Measurements from ENCODE around the gene C3. TPM values are rescaled to one million over a fixed set of nuclear protein-coding genes. Genes with fewer than 3 reads are reported as not detected.
"Not testable (repeated sequence)": the region's sequence is repeated elsewhere in the genome, so short reads cannot be mapped to it uniquely, and the experiment has no call there.

The C3 gene
- polyA plus RNA-seq, 12 donors = 1.5 to 114 (median 5.4) TPM; not detected in 1

DNA sequence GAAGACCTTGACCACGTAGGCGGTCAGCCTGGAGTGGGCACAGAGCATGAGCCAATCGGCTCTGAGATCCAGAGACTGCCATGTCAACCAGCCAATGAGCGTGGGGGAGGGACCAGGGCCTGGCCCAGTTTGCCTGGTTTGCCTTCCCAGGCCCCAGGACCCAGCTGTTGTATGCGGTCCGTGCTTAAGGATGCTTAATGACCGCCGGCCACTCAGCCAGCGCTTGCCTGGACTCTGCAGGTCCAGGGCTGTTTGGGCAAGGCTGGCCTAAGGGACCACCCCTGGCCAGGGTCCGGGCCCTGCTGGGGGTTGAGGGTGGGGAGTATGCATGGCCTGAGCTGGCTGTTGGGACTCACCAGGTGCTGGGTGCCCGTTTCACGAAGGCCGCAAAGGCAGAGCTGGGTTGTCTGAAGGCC lies 27.4 kb downstream of the C3 start:
- DNase-seq = no peak

- DNase-seq = no peak
These were observed 28.4 kb downstream of the C3 start for GRCh38 chr19:6692027-6692426.

DNA sequence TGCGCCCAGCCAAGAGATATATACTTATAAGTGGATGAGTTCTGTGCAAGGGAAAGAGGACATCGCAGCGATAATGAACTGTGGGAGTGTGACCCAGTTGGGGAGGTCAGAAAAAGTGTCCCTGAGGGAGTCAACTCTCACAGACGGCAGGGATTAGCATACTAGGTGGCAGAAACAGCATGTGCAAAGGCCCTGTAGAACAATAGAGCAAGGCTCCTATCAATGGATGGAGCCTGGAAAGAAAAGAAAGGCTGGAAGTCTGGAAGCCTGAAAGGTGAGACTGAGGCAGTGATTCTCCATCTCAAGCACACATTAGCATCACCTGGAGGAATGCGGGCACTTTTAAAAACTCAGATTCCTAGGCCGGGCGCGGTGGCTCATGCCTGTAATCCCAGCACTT lies 29.1 kb downstream of the C3 start:
- no peak for DNase-seq

DNA sequence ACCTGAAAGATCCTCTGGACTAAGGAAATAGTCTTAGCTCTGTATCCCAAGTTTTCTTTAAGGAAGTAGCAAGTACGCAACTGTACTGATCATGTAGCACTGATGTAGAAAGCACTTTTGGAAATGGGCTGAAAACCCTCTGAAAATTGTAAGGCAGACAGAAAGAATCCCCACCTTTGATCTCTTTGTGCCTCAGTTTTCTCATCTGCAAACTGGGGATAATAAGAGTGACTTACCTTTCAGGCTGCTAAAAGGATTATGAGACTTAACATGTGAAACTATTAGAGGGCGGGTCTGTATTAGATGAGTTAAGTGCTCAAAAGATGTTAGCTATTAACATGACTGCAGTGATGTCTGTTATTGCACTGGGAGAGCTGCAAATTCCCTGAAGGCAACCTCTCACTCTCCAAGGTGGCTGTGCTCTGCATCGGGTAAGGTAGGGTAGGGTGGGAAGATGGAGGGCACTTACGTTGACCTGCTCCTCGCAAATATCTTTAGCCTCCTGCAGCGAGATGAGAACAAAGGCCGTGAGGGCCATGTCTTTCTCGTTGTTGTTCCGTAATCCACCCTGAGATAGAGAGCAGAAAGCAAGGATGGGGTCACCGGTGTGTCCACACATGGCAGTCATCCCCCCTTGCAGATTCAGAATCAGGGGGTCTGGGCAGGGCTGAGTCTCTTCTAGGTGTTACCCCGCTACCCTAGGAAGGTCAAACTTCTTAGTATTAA lies 30.1 kb downstream of the C3 start:
- DNase-seq = no peak

DNA sequence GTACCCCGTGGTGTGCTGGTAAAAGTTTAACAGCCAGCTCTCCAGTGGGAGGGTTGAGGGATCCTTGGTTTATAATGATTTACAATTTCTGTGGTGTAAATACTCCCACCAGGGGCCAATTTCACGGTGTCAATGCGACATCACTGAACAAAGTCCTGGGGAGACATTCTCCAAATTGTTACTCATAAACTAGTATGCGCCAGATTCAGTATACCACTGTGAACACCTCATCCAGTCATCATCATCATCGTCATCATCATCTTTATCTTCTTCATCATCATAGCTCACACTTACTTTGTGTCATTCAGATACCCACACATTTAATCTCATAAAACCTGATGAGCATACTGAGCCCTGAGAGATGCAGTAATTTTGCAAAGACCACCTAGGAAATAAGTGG lies 33.3 kb downstream of the C3 start:
- no peak for DNase-seq

- no peak for DNase-seq
These were observed 33.8 kb downstream of the C3 start for GRCh38 chr19:6686628-6686975.

DNA sequence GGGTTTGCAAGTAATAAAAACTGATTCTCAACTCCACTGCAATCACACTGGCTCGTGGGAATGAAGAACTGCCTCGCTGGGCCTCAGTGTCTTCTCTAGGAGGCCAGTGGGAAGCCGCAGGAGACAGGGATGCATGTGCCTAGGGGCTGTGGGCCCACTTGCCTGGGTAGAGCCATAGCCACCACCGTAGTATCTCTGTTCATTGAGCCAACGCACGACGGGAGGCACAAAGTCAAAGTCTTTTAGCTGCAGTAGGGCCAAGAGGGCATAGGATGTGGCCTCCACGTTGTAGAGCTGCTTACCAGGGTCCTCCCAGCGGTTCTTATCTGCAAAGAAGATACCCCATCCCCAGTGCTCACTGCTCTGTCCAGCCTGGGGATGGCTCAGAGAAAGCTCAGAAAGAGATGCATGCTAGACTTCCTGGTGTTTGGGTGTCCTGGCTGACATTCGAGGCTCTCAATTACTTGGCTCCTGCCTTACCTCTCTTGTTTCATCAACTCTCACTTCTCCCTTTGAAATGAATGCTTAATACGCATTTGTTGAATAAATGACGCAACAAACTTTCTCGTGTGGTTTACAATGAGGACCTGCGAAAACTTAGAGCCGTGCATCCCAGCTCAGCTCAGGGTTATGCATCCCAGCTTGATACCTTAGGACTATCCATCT lies 34.4 kb downstream of the C3 start:
- DNase-seq = no peak

DNA sequence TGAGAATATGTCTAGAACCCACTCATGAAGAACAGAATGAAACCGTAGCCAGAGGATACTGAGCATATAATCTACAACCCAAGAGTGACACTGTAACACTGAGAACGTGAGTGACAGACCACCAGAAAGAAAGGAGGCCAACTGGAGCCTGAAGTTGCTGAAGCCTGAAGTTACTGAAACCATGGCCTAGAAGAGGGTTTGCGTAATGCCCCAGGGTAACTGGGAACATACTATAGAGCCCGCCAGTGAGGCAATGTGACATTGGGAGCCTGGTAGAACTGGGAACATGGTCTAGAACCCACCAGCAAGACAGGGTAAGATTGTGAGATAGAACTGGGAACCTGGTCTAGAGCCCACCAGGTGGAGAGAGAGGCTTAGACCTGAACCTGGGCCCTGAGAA lies 35.0 kb downstream of the C3 start:
- no peak for DNase-seq

GRCh38 chr19:6683971-6684370 lies 36.5 kb downstream of the C3 start:
- no peak for DNase-seq

- no peak for DNase-seq
These were observed 37.8 kb downstream of the C3 start for GRCh38 chr19:6682607-6683128.

DNA sequence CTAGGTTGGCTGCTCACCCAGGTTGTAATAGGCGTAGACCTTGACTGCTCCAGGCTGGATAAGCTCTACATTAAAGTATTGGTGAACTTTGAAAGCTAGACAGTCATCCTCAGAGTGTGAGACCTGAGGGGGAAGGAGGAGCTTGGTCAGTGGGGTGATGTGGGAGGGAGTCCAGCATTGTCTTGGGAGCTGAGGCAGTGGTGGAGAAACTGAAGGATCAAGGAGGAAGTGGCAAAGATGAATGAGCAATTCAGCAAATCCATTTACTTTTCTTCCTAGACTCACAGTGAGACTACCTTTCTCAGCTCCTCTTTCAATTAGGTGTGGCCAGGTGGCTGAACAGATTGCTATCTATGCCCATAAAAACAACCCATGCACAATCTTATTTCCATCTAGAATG lies 40.3 kb downstream of the C3 start:
- DNase-seq = no peak

GRCh38 chr19:6679139-6679538 lies 41.3 kb downstream of the C3 start:
- no peak for DNase-seq

DNA sequence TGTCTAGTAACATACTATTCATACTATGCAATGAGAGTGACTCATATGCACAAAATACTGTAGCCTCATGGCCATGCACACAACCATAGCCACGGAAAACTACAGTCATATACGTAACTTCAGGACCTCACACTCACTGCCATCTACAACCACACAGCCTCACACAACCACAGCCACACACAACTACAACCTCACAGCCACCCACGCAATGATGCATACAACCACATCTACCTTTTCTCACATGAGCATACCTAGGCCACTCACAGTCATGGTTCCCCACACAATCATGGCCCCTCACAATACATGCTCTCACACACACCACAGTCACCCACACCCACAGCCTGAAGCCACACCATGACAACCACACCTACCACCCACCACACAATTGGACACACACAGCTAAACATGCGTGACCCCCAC lies 41.8 kb downstream of the C3 start:
- no peak for DNase-seq

DNA sequence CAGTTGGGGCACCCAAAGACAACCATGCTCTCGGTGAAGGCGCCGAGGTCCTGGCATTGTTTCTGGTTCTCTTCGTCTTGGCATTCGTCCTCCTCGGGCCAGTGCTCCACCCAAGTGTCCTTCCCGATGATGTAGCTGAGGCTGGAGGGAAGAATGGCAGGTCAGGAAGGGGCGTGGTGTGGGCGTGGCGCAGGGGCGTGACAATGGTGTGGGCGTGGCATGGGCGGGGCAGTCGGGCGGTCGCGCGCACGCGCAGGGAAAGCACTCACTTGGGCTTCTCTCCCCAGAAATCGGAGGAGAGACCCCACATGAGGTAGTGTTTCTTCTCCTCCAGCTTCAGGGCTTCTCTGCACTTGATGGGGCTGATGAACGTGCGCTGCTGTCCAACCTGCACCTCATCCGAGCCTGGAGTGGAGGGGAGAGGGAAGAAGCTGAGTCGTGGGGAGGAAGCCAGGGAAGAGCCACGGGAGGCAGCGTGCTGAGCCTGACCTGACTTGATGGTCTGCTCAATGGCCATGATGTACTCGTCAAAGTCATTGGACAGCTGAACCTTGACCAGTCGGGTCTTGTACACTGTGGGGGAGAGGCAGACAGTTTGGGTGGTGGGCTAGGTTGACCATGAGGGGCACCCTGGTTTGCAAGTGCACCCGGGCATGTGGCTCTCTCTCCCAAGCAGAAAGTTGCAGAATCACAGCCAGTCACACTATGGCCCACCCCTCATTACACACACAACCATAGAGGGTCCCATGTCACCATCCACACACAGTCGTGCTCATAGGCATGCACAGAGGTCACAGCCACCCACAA lies 42.4 kb downstream of the C3 start:
- no peak for DNase-seq

GRCh38 chr19:6677495-6677882 lies 43.0 kb downstream of the C3 start:
- no peak for DNase-seq

DNA sequence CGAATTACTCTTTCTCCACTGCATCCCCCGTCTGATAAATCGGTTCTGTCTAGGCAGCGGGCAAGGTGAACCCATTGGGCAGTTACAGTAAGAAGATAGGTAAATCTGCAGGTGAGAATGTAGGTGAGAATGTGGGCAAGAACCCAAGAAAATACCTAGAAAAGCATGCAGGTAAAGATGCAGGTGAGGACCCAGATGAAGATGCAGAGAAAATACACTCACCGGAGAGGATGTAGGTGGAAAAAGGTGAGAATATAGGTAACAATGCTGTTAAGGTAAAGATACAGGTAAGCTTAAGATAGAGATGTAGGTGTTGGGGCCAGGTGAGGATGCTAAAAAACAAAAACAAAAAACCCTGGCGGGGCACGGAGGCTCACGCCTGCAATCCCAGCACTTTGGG lies 44.2 kb downstream of the C3 start:
- no peak for DNase-seq

DNA sequence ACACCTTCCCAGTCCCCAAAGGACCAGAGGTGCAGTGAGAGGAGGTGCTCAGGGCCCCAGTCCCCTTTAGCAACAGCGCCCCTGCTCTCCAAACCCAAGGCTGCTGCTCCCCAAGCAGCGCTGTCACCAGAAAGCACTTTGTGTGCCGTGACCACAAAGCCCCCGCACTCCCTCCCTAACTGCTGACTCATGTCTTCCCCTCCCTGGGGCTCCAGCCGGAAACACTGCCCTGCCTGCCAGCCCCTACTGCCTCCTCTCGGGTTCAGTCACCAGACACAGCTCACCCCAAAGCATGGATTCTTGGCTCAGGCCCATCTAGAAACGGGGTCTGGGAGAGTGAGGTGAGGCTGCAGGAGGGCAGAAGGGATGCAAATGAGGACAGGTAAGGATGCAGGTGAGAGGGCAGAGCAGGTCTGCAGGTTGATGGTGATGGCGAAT lies 45.6 kb downstream of the C3 start:
- DNase-seq = peak; percentile 13

DNA sequence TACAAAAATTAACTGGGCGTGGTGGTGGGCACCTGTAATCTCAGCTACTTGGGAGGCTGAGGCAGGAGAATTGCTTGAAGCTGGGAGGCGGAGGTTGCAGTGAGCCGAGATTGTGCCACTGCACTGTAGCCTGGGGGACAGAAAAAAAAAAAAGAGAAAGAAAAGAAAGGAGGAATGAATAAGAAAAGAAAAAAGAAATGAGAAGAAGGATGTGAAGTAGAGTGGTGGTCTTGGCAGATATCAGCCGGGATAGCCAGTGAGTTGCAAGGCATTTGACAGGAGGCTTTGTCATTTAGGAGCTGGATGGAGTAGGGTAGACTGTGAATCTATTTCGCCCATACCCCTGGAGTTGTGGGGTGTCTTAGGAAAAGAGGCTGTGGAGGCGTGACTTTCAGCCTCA lies 46.0 kb downstream of the C3 start:
- DNase-seq = not testable (repeated sequence)

DNA sequence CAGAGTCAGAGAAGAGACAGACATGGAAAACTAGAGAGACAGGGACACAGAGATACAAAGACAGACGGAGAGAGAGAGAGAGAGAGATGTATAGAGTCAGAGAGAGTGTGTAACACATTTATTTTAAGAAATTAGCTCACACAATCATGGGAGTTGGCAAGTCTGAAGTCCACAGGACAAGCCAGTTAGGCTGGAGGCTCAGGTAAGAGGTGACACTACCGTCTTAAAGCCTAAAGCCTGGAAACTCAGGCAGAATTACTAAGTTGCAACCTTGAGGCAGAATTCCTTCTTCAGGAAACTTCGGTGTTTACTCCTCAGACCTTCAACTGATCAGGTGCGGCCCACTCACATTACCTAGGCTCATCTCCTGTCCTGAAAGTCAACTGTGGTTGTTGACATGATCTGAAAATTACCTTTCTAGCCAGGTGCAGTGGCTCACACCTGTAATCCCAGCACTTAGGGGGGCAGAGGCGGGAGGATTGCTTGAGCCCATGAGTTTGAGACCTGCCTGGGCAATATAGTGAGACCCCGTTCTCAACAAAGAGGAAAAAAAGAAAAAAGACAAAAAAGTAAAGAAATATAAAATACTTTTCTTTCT lies 47.7 kb downstream of the C3 start:
- no peak for DNase-seq

- no peak for DNase-seq
These were observed 48.5 kb downstream of the C3 start for GRCh38 chr19:6671960-6672359.

GRCh38 chr19:6668691-6669090 lies 51.8 kb downstream of the C3 start:
- DNase-seq = no peak

GRCh38 chr19:6667114-6667627 lies 53.3 kb downstream of the C3 start:
- DNase-seq = no peak
